LNCAP (cell line): ENCODE results near the gene NHLH1.

Source experiments
- TF ChIP-seq, protein P1 (sequence below): fragments of 450-650 bp; IDR thresholded peaks from 2 replicates; pipeline ENCODE4 v1.5.1; 2017; ENCODE audit warnings: mild to moderate bottlenecking

NHLH1 gene

DNA sequence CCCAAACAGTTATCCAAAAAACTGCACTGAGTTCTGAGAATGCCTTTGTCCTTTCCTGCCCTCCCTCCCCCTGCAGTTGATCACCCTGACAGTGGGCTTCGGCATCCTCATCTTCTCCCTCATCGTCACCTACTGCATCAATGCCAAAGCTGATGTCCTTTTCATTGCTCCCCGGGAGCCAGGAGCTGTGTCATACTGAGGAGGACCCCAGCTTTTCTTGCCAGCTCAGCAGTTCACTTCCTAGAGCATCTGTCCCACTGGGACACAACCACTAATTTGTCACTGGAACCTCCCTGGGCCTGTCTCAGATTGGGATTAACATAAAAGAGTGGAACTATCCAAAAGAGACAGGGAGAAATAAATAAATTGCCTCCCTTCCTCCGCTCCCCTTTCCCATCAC, 8.8 kb upstream of the NHLH1 start:
- TF ChIP-seq, protein P1, sequence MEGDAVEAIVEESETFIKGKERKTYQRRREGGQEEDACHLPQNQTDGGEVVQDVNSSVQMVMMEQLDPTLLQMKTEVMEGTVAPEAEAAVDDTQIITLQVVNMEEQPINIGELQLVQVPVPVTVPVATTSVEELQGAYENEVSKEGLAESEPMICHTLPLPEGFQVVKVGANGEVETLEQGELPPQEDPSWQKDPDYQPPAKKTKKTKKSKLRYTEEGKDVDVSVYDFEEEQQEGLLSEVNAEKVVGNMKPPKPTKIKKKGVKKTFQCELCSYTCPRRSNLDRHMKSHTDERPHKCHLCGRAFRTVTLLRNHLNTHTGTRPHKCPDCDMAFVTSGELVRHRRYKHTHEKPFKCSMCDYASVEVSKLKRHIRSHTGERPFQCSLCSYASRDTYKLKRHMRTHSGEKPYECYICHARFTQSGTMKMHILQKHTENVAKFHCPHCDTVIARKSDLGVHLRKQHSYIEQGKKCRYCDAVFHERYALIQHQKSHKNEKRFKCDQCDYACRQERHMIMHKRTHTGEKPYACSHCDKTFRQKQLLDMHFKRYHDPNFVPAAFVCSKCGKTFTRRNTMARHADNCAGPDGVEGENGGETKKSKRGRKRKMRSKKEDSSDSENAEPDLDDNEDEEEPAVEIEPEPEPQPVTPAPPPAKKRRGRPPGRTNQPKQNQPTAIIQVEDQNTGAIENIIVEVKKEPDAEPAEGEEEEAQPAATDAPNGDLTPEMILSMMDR: no peak

DNA sequence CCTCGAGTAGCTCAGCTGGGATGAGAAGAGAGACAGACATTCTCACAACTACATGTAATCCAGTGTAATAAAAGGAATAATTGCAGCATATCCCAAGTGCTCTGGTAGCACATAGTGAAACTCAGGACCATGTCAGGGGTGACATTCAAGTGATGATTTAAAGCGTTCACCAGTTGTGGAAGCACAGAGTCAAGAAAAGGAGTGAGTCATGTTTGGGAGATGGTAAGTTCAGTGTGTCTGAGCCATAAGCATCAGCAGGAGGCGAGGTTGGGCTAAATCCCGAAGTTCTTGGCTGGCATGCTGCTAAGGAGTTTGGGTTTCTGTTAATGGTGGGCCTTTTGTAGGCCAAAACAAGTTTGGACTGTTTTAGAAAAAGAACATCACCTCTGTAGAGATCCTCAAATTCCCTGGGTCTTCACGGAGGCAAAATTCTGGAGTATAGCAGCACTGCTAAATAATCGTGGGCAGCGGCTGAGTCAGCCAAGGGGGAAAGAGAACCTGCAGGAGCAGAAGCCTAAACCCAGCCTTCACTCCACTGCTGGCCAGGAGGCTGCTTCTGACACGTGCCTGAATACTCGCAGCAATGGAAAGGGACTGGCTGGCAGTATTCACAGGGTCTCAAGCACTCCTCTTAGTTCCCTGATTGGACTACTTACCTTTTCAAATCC, 7.2 kb upstream of the NHLH1 start:
- TF ChIP-seq, protein P1: no peak

DNA sequence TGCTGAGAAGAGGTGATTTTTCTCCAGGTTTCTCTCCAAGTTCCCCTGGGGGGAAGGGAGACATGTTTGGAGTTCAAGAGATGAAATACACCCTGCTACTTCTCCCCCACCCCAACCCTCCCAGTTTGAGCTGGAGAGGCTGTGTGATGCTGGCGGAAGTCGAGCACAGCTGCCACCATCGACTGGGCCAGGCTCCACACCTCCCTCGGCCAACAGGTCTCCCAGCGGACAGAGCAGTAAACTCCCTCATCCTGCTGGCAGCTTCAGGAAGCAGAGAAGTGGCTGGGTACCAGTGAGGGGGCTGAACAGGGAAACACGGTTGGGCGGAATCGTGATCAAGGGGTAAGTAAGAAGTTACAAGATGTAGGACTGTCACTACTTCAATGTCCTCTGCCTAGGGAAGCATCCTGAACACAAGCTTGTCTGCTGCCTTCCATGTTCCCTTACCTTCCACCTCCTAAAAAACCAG, 6.6 kb upstream of the NHLH1 start:
- TF ChIP-seq, protein P1: no peak

DNA sequence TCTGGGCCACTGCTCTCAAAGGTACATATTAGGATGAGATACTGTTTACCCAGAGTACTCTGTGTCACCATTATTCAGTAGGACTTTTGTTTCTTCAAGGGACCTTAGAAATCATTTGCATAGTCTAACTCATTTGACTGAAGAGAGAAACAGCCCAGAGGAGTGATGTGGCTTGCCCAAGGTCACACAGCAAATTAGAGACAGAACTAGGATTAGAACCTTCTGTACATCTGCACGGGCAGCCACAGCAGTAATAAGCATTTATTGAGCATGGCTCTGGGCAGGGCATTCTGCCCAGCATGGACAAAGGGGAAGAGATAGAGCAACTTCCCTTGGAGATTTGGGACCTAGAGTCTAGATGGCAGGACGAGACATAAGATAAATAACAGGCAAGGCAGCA, 5.7 kb upstream of the NHLH1 start:
- TF ChIP-seq, protein P1: no peak

DNA sequence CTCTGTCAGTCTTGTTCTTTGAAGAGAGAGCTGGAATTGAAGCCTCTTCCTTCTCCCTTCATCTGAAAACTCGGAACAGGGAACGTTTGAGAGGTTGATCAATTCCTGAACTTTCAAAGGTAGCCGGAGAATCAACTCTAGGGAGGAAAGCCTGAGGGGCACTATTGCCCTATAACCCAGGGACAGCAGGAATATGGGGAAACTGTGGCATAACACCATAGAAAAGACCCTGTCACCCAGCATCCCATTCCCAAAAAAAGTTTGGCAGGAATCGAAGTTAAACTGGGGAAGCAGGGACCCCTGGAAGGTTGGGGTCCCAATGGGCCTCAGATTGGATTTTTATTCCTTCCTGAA, 5.1 kb upstream of the NHLH1 start:
- TF ChIP-seq, protein P1: no peak

DNA sequence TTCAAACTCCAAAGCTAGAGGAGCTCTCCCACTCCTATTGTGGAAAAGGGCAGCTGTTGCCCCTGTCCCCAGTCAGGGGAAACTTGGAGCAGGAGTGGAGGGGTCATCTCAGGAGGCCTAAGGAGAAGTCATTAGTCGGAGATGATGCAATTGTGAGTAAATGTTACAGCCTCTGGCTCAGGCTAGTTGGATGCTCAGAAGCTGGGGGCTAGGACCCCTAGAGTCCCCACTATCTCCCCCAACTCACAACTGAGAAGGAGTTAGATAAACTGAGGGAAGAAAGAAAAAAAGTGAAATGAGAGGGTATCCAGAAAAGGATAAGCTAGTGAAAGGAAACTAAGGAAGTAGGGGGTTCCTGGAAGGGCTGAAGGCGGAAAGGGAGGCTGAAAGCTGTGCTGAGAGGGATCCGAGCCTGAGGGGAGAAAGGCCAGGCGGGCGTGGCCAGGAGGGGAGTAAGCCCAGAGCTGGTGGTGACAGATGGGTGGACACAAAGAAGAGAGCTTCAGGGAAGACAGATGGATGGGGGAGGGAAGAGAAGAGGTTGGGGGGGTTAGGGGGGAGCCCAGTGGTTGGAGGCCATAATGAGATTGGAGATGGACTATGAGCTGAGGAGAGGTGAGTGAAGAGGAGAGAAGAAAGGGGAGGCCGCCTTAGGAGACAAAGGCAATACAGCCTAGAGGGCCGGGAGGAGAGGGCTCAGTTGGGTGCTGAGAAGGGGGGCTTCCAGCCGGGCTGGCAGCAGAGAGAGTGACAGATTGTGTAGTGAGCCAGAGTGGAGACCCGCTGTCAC, 4.5 kb upstream of the NHLH1 start:
- TF ChIP-seq, protein P1: no peak

DNA sequence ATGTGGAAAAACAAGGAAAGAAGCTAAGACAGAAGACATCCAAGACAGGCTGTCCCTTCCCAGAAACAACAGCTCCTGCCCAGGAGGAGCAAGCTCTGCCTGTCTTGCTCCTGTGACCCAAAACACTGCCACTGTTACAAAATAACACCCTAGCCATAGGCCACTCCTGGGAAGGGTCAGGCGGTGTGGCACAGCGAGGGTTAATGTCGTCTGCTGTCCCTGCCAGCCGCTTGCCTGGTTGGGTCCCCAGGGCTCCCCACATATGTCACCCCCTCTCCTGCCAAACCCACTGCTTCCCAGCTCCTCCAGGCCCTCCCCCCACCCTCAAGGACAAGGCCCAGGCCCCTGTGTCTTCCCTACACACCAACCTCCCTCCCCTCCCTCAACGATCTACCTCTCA, 3.9 kb upstream of the NHLH1 start:
- TF ChIP-seq, protein P1: no peak
